OCI-LY1 (cell line): ENCODE results near the gene SEZ6.

ENCODE experiments used
- H2AFZ ChIP-seq: fragments of 200-600 bp; sonication (generic), shearing (Covaris generic); 2 replicates; pipeline ENCODE4 v1.6.0; 2014; ENCODE audit warnings: antibody characterized with exemption, mild to moderate bottlenecking, low read length
- H3F3A ChIP-seq: fragments of 200-600 bp; sonication (generic), shearing (Covaris generic); 2 replicates; pipeline ENCODE4 v1.6.0; 2014; ENCODE audit warnings: mild to moderate bottlenecking, antibody characterized with exemption, low read length, moderate library complexity; ENCODE audit not compliant: insufficient read depth
- H3K27ac ChIP-seq: fragments of 200-600 bp; sonication (generic); 2 replicates; pipeline ENCODE4 v1.5.1; 2014; ENCODE audit warnings: low read length, mixed run types, mild to moderate bottlenecking, low read depth; ENCODE audit not compliant: poor library complexity, severe bottlenecking
- H3K27me3 ChIP-seq: fragments of 200-600 bp; sonication (generic); 2 replicates; pipeline ENCODE4 v1.6.0; 2014; ENCODE audit warnings: antibody characterized with exemption, mild to moderate bottlenecking, low read length, moderate library complexity; ENCODE audit not compliant: insufficient read depth
- H3K36me3 ChIP-seq: fragments of 200-600 bp; sonication (generic); 2 replicates; pipeline ENCODE4 v1.6.1; 2014; ENCODE audit warnings: mild to moderate bottlenecking, antibody characterized with exemption, low read length, moderate library complexity, mixed read lengths; ENCODE audit not compliant: insufficient read depth
- H3K4me1 ChIP-seq: fragments of 200-600 bp; sonication (generic); 2 replicates; pipeline ENCODE4 v1.5.1; 2014; ENCODE audit warnings: mild to moderate bottlenecking, low read length, moderate library complexity; ENCODE audit not compliant: insufficient read depth, severe bottlenecking
- H3K4me2 ChIP-seq: fragments of 200-600 bp; sonication (generic), shearing (Covaris generic); 2 replicates; pipeline ENCODE4 v1.6.1; 2014; ENCODE audit warnings: low read length
- H3K4me3 ChIP-seq: fragments of 200-600 bp; sonication (generic); 2 replicates; pipeline ENCODE4 v1.5.1; 2014; ENCODE audit warnings: low read length, low read depth, mild to moderate bottlenecking, mixed read lengths; ENCODE audit not compliant: poor library complexity, severe bottlenecking
- H3K79me2 ChIP-seq: fragments of 200-600 bp; shearing (Covaris generic); 2 replicates; pipeline ENCODE4 v1.6.1; 2016; ENCODE audit warnings: mixed run types, low read length, mixed read lengths; ENCODE audit not compliant: insufficient read depth
- H3K9ac ChIP-seq: fragments of 200-600 bp; sonication (generic), shearing (Covaris generic); 2 replicates; pipeline ENCODE4 v1.6.1; 2014; ENCODE audit warnings: mild to moderate bottlenecking, low read length, mixed read lengths
- H3K9me2 ChIP-seq: fragments of 200-600 bp; sonication (generic), shearing (Covaris generic); 2 replicates; pipeline ENCODE4 v1.6.1; 2014; ENCODE audit warnings: low read depth, mild to moderate bottlenecking, low read length, mixed read lengths
- H3K9me3 ChIP-seq: fragments of 200-600 bp; shearing (Covaris generic); 2 replicates; pipeline ENCODE4 v1.6.1; 2014; ENCODE audit warnings: low read length, mixed read lengths
- H4K20me1 ChIP-seq: fragments of 200-600 bp; sonication (generic), shearing (Covaris generic); 2 replicates; pipeline ENCODE4 v1.6.0; 2016; ENCODE audit warnings: mild to moderate bottlenecking, low read length; ENCODE audit not compliant: insufficient read depth
- EZH2 ChIP-seq: fragments of 200-600 bp; sonication (generic), shearing (Covaris generic); IDR thresholded peaks from 2 replicates; pipeline ENCODE4 v1.8.0; 2017; ENCODE audit warnings: borderline replicate concordance, mixed run types, mild to moderate bottlenecking, antibody characterized with exemption, low read length, moderate library complexity, mixed read lengths
- TF ChIP-seq, protein P1 (sequence below): fragments of 200-600 bp; sonication (generic), shearing (Covaris generic); IDR thresholded peaks from 2 replicates; pipeline ENCODE4 v1.5.1; 2017; ENCODE audit warnings: mild to moderate bottlenecking, antibody characterized with exemption, low read length, moderate library complexity, mixed read lengths

The SEZ6 gene

GRCh38 chr17:28916302-28916934, 89.4 kb downstream of the SEZ6 start:
- H4K20me1 ChIP-seq: no peaks in the 10 kb centered on the region
- no peaks in the 10 kb centered on the region for H3K9me3 ChIP-seq
- no peak overlapping the region for H3K27ac ChIP-seq
- H3K9me2 ChIP-seq: no peaks in the 10 kb centered on the region
- no peaks in the 10 kb centered on the region for H3F3A ChIP-seq
- H3K4me1 ChIP-seq: no peaks in the 10 kb centered on the region
- TF ChIP-seq EZH2: no peak
- TF ChIP-seq, protein P1, sequence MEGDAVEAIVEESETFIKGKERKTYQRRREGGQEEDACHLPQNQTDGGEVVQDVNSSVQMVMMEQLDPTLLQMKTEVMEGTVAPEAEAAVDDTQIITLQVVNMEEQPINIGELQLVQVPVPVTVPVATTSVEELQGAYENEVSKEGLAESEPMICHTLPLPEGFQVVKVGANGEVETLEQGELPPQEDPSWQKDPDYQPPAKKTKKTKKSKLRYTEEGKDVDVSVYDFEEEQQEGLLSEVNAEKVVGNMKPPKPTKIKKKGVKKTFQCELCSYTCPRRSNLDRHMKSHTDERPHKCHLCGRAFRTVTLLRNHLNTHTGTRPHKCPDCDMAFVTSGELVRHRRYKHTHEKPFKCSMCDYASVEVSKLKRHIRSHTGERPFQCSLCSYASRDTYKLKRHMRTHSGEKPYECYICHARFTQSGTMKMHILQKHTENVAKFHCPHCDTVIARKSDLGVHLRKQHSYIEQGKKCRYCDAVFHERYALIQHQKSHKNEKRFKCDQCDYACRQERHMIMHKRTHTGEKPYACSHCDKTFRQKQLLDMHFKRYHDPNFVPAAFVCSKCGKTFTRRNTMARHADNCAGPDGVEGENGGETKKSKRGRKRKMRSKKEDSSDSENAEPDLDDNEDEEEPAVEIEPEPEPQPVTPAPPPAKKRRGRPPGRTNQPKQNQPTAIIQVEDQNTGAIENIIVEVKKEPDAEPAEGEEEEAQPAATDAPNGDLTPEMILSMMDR: peak; percentile 70
- H3K36me3 ChIP-seq: peaks cover 94% of the 10 kb centered on the region
- no peak overlapping the region for H3K9ac ChIP-seq
- no peak overlapping the region for H3K4me3 ChIP-seq
- no peak overlapping the region for H3K4me2 ChIP-seq
- H3K79me2 ChIP-seq: no peaks in the 10 kb centered on the region
- H3K27me3 ChIP-seq: no peaks in the 10 kb centered on the region
- no peak overlapping the region for H2AFZ ChIP-seq

- Histone ChIP-seq H3K9ac (no peak overlapping the region), H2AFZ (no peak overlapping the region), H3K9me3 (no peaks in the 10 kb centered on the region), H4K20me1 (no peaks in the 10 kb centered on the region), H3K9me2 (no peaks in the 10 kb centered on the region), H3K27me3 (no peaks in the 10 kb centered on the region), H3K4me1 (no peaks in the 10 kb centered on the region), H3K79me2 (no peaks in the 10 kb centered on the region), H3K4me2 (no peak overlapping the region), H3K27ac (no peak overlapping the region), H3F3A (no peaks in the 10 kb centered on the region), H3K36me3 (peaks cover 96% of the 10 kb centered on the region), H3K4me3 (no peak overlapping the region)
- TF ChIP-seq, protein P1: no peak
- no peak for TF ChIP-seq EZH2
Measured at GRCh38 chr17:28912938-28913333, 92.9 kb downstream of the SEZ6 start.

- Histone ChIP-seq H3K9me2 (no peaks in the 10 kb centered on the region), H3K79me2 (no peaks in the 10 kb centered on the region), H3K4me1 (no peaks in the 10 kb centered on the region), H4K20me1 (no peaks in the 10 kb centered on the region), H3K4me3 (no peak overlapping the region), H3K4me2 (no peak overlapping the region), H3K9me3 (no peaks in the 10 kb centered on the region), H2AFZ (no peak overlapping the region), H3K36me3 (peaks cover 96% of the 10 kb centered on the region), H3K9ac (no peak overlapping the region), H3K27ac (no peak overlapping the region), H3F3A (no peaks in the 10 kb centered on the region), H3K27me3 (no peaks in the 10 kb centered on the region)
- no peak for TF ChIP-seq EZH2
- TF ChIP-seq, protein P1: peak; percentile 35
Measured at GRCh38 chr17:28912281-28912937, 93.4 kb downstream of the SEZ6 start.
